ENCODE results near the gene HSPA14.

- TF ChIP-seq ZNF532 (CRISPR knock-in tag; IDR thresholded peaks at IDR 0.05; ENCODE audit: borderline replicate concordance), result no peak
- no peak for TF ChIP-seq CTCF (IDR thresholded peaks at IDR 0.05)
- no peak for TF ChIP-seq PREB (CRISPR knock-in tag; IDR thresholded peaks at IDR 0.05; ENCODE audit: borderline replicate concordance)
- TF ChIP-seq ZNF138 (CRISPR knock-in tag; conservative IDR thresholded peaks at IDR 0.05), result no peak
- no peak for TF ChIP-seq HMGA2 (CRISPR knock-in tag; IDR thresholded peaks at IDR 0.05)
- no peak for TF ChIP-seq CBFB (CRISPR knock-in tag; IDR thresholded peaks at IDR 0.05; ENCODE audit: low read depth)
- TF ChIP-seq FOXJ3 (CRISPR knock-in tag; IDR thresholded peaks at IDR 0.05; ENCODE audit: borderline replicate concordance), result no peak
- TF ChIP-seq E2F4 (CRISPR knock-in tag; IDR thresholded peaks at IDR 0.05; ENCODE audit: borderline replicate concordance, low read depth), result no peak
- TF ChIP-seq ZNF512 (CRISPR knock-in tag; IDR thresholded peaks at IDR 0.05; ENCODE audit: borderline replicate concordance), result no peak
These were observed 6.8 kb downstream of the HSPA14 start for GRCh38 chr10:14844948-14845347.

Data from WTC11 (cell line).